Ovary (tissue), 9 donors: Measurements from ENCODE around the gene GIMAP2. TPM values are rescaled to one million over a fixed set of nuclear protein-coding genes. Genes with fewer than 3 reads are reported as not detected.

Source experiments
- DNase-seq, 5 donors: peaks; one replicate each; pipeline ENCODE4 v3.0.0-alpha.2; 2019 to 2020
- H3K27ac ChIP-seq, 2 donors: fragments of 200-600 bp; one replicate each; pipeline versions ENCODE4 v1.5.1 to v1.8.0; 2019 to 2022
- H3K27me3 ChIP-seq: fragments of 200-600 bp; one replicate; pipeline ENCODE4 v1.8.0; 2022
- H3K36me3 ChIP-seq: fragments of 200-600 bp; sonication (generic); one replicate; pipeline ENCODE4 v1.5.1; 2019
- H3K4me1 ChIP-seq: one replicate; pipeline ENCODE4 v1.8.1; 2013; ENCODE audit warnings: mild to moderate bottlenecking, moderate library complexity; ENCODE audit not compliant: insufficient read depth
- H3K4me3 ChIP-seq: fragments of 200-600 bp; sonication (generic); one replicate; pipeline ENCODE4 v1.5.1; 2017
- H3K9me3 ChIP-seq, 2 donors: fragments of 200-600 bp in 1 of 2; sonication (generic) in 1 of 2; one replicate each; pipeline versions ENCODE4 v1.5.1 to v1.8.1; 2013 to 2019; ENCODE audit warnings: mild to moderate bottlenecking in 1 of 2, moderate library complexity in 1 of 2
- CTCF ChIP-seq, 3 donors: fragments of 450-650 bp in 2 of 3; fragments of 200-600 bp in 1 of 3; IDR thresholded peaks; one replicate each; pipeline versions ENCODE4 v1.5.1 to v1.8.0; 2016 to 2022; ENCODE audit warnings: antibody characterized with exemption in 3 of 3, mild to moderate bottlenecking in 1 of 3
- EP300 ChIP-seq: sonication (generic); formaldehyde crosslinking; IDR thresholded peaks from one replicate; pipeline ENCODE4 v1.6.1; 2017; ENCODE audit warnings: antibody characterized with exemption
- POLR2A ChIP-seq: fragments of 450-650 bp; IDR thresholded peaks from one replicate; pipeline ENCODE4 v1.6.1; 2017; ENCODE audit warnings: antibody characterized with exemption, mild to moderate bottlenecking, moderate library complexity
- WGBS, 3 donors: extraction: QIAGEN DNeasy Blood & Tissue Kit in 1 of 3; methylation state at CpG; one replicate each; pipeline versions ENCODE4 v1.1.5 to v1.1.7; 2013 to 2017; 5-methylcytosine and 5-hydroxymethylcytosine counted together
- intact Hi-C, 4 donors: fragments of 100-400 bp; cut with DNase I; formaldehyde crosslinking; loops; one replicate each; pipeline versions ENCODE4 v1.11.0 to v1.15.1; 2022 to 2023
- polyA plus RNA-seq, 2 donors: library from polyadenylated mRNA; stranded (reverse); fragments of 200-250 nt in 1 of 2; fragments of 350-450 nt in 1 of 2; fragmentation: Illumina TruSeq in 1 of 2; extraction: RNeasy Lipid Tissue Mini Kit (QIAGEN cat#74804) in 1 of 2; gene quantifications; one replicate each; pipeline ENCODE4 v1.2.3, GENCODE V29; 2013 to 2014
- total RNA-seq, 7 donors: library from RNA; depleted of rRNA in 2 of 7; stranded (reverse); fragments of >200 nt in 2 of 7; fragmentation: NEBNext Ultra II Directional in 3 of 7; extraction: Animal tissue kit (Norgen Biotek cat#: 25700) in 3 of 7; gene quantifications; one replicate each; pipeline versions ENCODE4 v1.1.0 to v1.2.4, GENCODE V29; 2016 to 2023
- donor health status: DM: no; HTN: no; CAD: no; lungs with moderate emphysema.
- donor health status: DM: no; HTN: no; CAD: no.
- donor health status: Bipolar disorder and iron deficiency.
- donor health status: DM: yes; HTN: yes; CAD: no.
- donor health status: DM: no; HTN: no; CAD: no.
- donor health status: DM: yes; HTN: yes; CAD: no.

The GIMAP2 gene
- total and polyA plus RNA-seq, 9 donors, result 6.0 to 19.4 (median 10.5) TPM

- Histone ChIP-seq H3K36me3 (no peaks in the 10 kb centered on the region), H3K4me1 (no peaks in the 10 kb centered on the region), H3K27me3 (no peaks in the 10 kb centered on the region), H3K9me3 (no peaks in the 10 kb centered on the region), H3K4me3 (no peak overlapping the region), H3K27ac (no peak overlapping the region)
- 54 to 63% (median 59%) methylated on average over 3 of the region's 3 CpGs for WGBS, 3 donors
- TF ChIP-seq POLR2A (no peak), CTCF (IDR thresholded peaks at IDR 0.05) (no peak), EP300 (no peak)
- no peak for DNase-seq
- intact Hi-C loops, result no loop called here
Measured at GRCh38 chr7:150727381-150727780, 41.9 kb downstream of the GIMAP2 start.

- H3K4me1 ChIP-seq, result no peaks in the 10 kb centered on the region
- no peaks in the 10 kb centered on the region for H3K9me3 ChIP-seq
- H3K27ac ChIP-seq, result no peak overlapping the region
- intact Hi-C loops, result no loop called here
- no peak for TF ChIP-seq EP300
- no peak for TF ChIP-seq POLR2A
- no peak for TF ChIP-seq CTCF (IDR thresholded peaks at IDR 0.05)
- no peak overlapping the region for H3K4me3 ChIP-seq
- no peaks in the 10 kb centered on the region for H3K36me3 ChIP-seq
- DNase-seq, result no peak
- no peaks in the 10 kb centered on the region for H3K27me3 ChIP-seq
Measured at GRCh38 chr7:150728011-150728410, 42.5 kb downstream of the GIMAP2 start.

GRCh38 chr7:150728609-150729008 lies 43.1 kb downstream of the GIMAP2 start:
- no peaks in the 10 kb centered on the region for H3K27me3 ChIP-seq
- H3K4me1 ChIP-seq, result no peaks in the 10 kb centered on the region
- intact Hi-C loops, result no loop called here
- TF ChIP-seq EP300, result no peak
- TF ChIP-seq CTCF (IDR thresholded peaks at IDR 0.05), result no peak
- TF ChIP-seq POLR2A, result no peak
- no peak overlapping the region for H3K27ac ChIP-seq
- no peak overlapping the region for H3K4me3 ChIP-seq
- no peaks in the 10 kb centered on the region for H3K36me3 ChIP-seq
- no peak for DNase-seq
- no peaks in the 10 kb centered on the region for H3K9me3 ChIP-seq

- WGBS, 3 donors, result 25 to 51% (median 51%) methylated on average over 1 of the region's 1 CpG
- intact Hi-C loops, result no loop called here
- no peaks in the 10 kb centered on the region for H3K9me3 ChIP-seq
- H3K27ac ChIP-seq, result no peak overlapping the region
- no peak for DNase-seq
- TF ChIP-seq POLR2A, result no peak
- TF ChIP-seq EP300, result no peak
- TF ChIP-seq CTCF (IDR thresholded peaks at IDR 0.05), result no peak
- H3K4me3 ChIP-seq, result no peak overlapping the region
- no peaks in the 10 kb centered on the region for H3K27me3 ChIP-seq
- H3K4me1 ChIP-seq, result no peaks in the 10 kb centered on the region
- no peaks in the 10 kb centered on the region for H3K36me3 ChIP-seq
Measured at GRCh38 chr7:150731916-150732315, 46.4 kb downstream of the GIMAP2 start.
